GM18873 (cell line): Measurements from ENCODE around the gene GALR3.
"Not testable (repeated sequence)": the region's sequence is repeated elsewhere in the genome, so short reads cannot be mapped to it uniquely, and the experiment has no call there.

Experiments
- ATAC-seq: cut with Tn5 transposase; IDR thresholded peaks from one replicate; pipeline ENCODE4 v1.9.1; 2021; ENCODE audit warnings: mild to moderate bottlenecking, moderate library complexity, moderate number of reproducible peaks; ENCODE audit not compliant: unreplicated experiment, low FRiP score

The GALR3 gene

DNA sequence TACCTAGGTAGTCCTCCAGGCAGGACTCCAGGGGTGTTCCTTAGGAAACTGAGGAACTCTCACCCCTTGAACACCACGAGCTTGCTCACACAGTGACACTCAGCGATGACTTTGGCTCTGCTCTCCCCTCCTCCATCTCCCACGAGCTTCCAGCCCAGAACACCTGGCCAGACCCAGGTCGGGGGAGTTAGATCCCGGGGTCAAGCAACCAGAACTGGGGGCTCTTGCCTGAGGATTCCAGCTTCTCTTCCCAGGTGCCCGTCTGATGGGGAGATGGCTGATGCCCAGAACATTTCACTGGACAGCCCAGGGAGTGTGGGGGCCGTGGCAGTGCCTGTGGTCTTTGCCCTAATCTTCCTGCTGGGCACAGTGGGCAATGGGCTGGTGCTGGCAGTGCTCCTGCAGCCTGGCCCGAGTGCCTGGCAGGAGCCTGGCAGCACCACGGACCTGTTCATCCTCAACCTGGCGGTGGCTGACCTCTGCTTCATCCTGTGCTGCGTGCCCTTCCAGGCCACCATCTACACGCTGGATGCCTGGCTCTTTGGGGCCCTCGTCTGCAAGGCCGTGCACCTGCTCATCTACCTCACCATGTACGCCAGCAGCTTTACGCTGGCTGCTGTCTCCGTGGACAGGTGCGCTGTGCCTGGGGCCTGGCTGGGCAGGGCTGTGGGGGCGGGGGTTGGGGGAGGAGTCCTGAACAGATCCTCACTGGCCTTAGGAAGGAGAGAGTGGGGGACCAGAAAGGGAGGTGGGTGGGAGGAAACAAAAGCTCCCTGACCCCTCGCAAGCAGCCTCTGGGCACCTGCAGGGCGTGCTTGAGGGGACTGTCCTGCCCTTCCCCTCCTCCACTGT, at the start of gene GALR3:
GALR3 (plus strand) TSS at position 249 of the 852 bp plus-strand sequence; CDS start at position 274, 25 bp downstream.
- ATAC-seq = no peak

DNA sequence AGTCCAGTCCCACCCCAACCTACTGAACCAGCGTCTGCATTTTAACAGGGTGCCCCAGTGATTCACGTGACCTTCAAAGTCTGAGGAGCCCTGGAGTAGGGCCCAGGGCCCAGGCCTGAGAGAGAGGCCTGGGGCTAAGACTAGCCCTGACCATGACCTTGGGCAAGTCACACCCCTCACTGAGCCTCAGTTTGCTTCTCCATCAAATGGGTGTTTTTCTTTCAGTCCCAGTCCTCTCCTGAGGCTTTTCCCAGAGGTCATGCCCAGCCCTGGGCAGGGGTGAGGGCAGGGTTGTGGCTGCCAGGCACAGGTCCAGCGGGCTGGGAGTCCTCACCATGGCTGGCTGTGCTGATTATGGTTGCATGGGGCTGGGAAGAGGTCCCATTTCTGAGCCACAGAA, 48.5 kb upstream of the GALR3 start:
- no peak for ATAC-seq

GRCh38 chr22:37775785-37776638, 47.2 kb upstream of the GALR3 start:
- no peak for ATAC-seq

- ATAC-seq = no peak
These were observed 46.6 kb upstream of the GALR3 start for GRCh38 chr22:37776639-37777005.

DNA sequence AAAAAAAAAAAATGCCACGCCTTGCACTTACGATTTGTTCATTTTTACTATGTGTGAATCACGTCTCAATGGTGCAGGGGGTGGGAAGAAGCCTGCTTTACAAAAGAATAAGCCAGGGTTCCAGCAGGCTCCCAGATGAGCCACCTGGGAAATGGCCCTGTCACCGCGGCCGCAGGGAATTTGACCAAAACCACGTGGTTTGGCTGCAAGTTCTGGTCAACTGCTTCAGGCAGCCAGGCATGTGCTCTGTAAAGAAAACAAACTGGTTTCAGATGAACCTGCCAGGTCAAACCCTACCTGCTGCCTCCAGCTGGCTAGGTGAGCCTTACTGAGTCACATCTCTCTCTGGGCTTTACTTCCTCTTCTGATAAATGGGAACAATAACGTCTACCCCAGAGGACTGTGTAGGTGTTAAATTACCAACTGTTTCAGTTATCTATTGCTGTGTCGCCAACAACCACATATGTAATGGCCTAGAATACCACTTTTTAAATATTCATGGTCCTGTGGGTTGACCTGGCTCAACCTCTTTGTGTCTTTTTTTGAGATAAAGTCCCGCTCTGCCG, 46.0 kb upstream of the GALR3 start:
- no peak for ATAC-seq

- no peak for ATAC-seq
These were observed 44.7 kb upstream of the GALR3 start for GRCh38 chr22:37778370-37779009.

- no peak for ATAC-seq
These were observed 41.6 kb upstream of the GALR3 start for GRCh38 chr22:37781434-37782059.

GRCh38 chr22:37782340-37783168, 40.6 kb upstream of the GALR3 start:
- no peak for ATAC-seq

GRCh38 chr22:37784829-37785495, 38.2 kb upstream of the GALR3 start:
- ATAC-seq = no peak

- ATAC-seq = no peak
These were observed 32.9 kb upstream of the GALR3 start for GRCh38 chr22:37790234-37790633.

GRCh38 chr22:37792494-37792893, 30.7 kb upstream of the GALR3 start:
- no peak for ATAC-seq

GRCh38 chr22:37794376-37794775, 28.8 kb upstream of the GALR3 start:
- ATAC-seq = no peak

- no peak for ATAC-seq
These were observed 27.1 kb upstream of the GALR3 start for GRCh38 chr22:37796079-37796478.

DNA sequence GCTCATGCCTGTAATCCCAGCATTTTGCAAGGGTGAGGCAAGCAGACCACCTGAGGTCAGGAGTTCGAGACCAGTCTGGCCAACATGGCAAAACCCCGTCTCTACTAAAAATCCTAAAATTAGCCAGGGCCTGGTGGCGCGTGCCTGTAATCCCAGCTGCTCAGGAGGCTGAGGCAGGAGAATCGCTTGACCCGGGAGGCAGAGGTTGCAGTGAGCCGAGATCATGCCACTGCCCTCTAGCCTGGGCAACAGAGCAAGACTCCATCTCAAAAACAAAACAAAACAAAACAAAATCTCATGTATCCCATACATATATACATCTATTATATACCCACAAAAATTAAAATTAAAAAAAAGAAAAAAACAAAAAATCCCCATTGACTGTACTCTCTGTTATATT, 25.9 kb upstream of the GALR3 start:
- ATAC-seq = not testable (repeated sequence)

- no peak for ATAC-seq
These were observed 25.2 kb upstream of the GALR3 start for GRCh38 chr22:37797874-37798500.

GRCh38 chr22:37799979-37800378, 23.2 kb upstream of the GALR3 start:
- ATAC-seq = not testable (repeated sequence)

GRCh38 chr22:37801946-37802309, 21.3 kb upstream of the GALR3 start:
- no peak for ATAC-seq
